Measurements from ENCODE around the gene GALK1. TPM values are rescaled to one million over a fixed set of nuclear protein-coding genes. Genes with fewer than 3 reads are reported as not detected.

Gene GALK1
- total and polyA plus RNA-seq, 2 of the 13 experiments (the other 11 are each of a cell fraction or from before 2014, with no cell fraction given): 59.9 to 93.6 TPM

GRCh38 chr17:75753514-75754377, 11.2 kb downstream of the GALK1 start (continued):
- no peak for TF ChIP-seq BCLAF1 (IDR thresholded peaks at IDR 0.05)
- TF ChIP-seq ZNF687 (CRISPR knock-in tag; IDR thresholded peaks at IDR 0.05): peak; percentile 89
- no peak for TF ChIP-seq TCF12 (IDR thresholded peaks at IDR 0.05)
- TF ChIP-seq TCF12 (CRISPR knock-in tag; IDR thresholded peaks at IDR 0.05): peak; percentile 84; the same call in 1 of the 2 replicates
- no peak; the same call in 1 of the 2 replicates for TF ChIP-seq TOE1 (CRISPR knock-in tag; IDR thresholded peaks at IDR 0.05)
- TF ChIP-seq RARA (CRISPR knock-in tag; IDR thresholded peaks at IDR 0.05): peak; percentile 53; the same call in 1 of the 2 replicates
- TF ChIP-seq FOSL1 (CRISPR knock-in tag; IDR thresholded peaks at IDR 0.05; ENCODE audit: borderline replicate concordance): no peak
- peak; percentile 65; the same call in 1 of the 2 replicates for TF ChIP-seq MLXIP (CRISPR knock-in tag; IDR thresholded peaks at IDR 0.05; ENCODE audit: borderline replicate concordance)
- no peak for TF ChIP-seq PPARG (CRISPR knock-in tag; conservative IDR thresholded peaks at IDR 0.05)
- TF ChIP-seq ZNF367 (CRISPR knock-in tag; IDR thresholded peaks at IDR 0.05; ENCODE audit: borderline replicate concordance): no peak; the same call in 1 of the 2 replicates
- TF ChIP-seq ZBTB25 (CRISPR knock-in tag; IDR thresholded peaks at IDR 0.05): peak; percentile 33; the same call in 1 of the 2 replicates
- TF ChIP-seq SP1 (IDR thresholded peaks at IDR 0.05): no peak
- peak; percentile 58 for TF ChIP-seq SP1 (CRISPR knock-in tag; IDR thresholded peaks at IDR 0.05)
- TF ChIP-seq ZMYM3 (CRISPR knock-in tag; IDR thresholded peaks at IDR 0.05): peak; percentile 53; the same call in 1 of the 2 replicates
- no peak for TF ChIP-seq GMEB2 (CRISPR knock-in tag; IDR thresholded peaks at IDR 0.05; ENCODE audit: low read depth)

All from HepG2 (cell line).